Activated B cell treated with CpG ODN at 0.5 μM for 24 hours (primary cell): ENCODE results near the gene FCER2. TPM values are rescaled to one million over a fixed set of nuclear protein-coding genes. Genes with fewer than 3 reads are reported as not detected.
"Not testable (repeated sequence)": the region's sequence is repeated elsewhere in the genome, so short reads cannot be mapped to it uniquely, and the experiment has no call there.

Experiments
- ATAC-seq: fragments of 200-7000 bp; cut with Tn5 transposase; one replicate; pipeline ENCODE4 v1.10.0; 2021; ENCODE audit warnings: low read depth, mild to moderate bottlenecking, moderate library complexity
- CTCF ChIA-PET: fragments of 350-600 bp; sonication (Branson Sonifier 250); formaldehyde crosslinking; loops from one replicate; lab custom pipeline; 2021; ENCODE audit warnings: antibody characterized with exemption; lab: Charles Lee
- POLR2A ChIA-PET: fragments of 350-600 bp; sonication (Branson Sonifier 250); formaldehyde crosslinking; loops from one replicate; lab custom pipeline; 2021; ENCODE audit warnings: antibody characterized with exemption; lab: Charles Lee
- DNase-seq: peaks from one replicate; pipeline ENCODE4 v3.0.0; 2022
- H3K27ac Mint-ChIP-seq: one replicate; pipeline ENCODE4 v1.8.0; 2020; ENCODE audit warnings: mixed read lengths
- H3K27me3 Mint-ChIP-seq: one replicate; pipeline ENCODE4 v1.8.0; 2021; ENCODE audit warnings: mixed read lengths
- H3K36me3 Mint-ChIP-seq: one replicate; pipeline ENCODE4 v1.8.0; 2021; ENCODE audit warnings: low read depth, mixed read lengths
- H3K4me1 Mint-ChIP-seq: one replicate; pipeline ENCODE4 v1.8.0; 2021; ENCODE audit warnings: mixed read lengths
- H3K4me3 Mint-ChIP-seq: one replicate; pipeline ENCODE4 v1.8.0; 2020; ENCODE audit warnings: mild to moderate bottlenecking, mixed read lengths
- H3K9me3 Mint-ChIP-seq: one replicate; pipeline ENCODE4 v1.8.0; 2020; ENCODE audit warnings: mixed read lengths
- intact Hi-C: fragments of 100-400 bp; cut with micrococcal nuclease; formaldehyde crosslinking; loops from one replicate; pipeline ENCODE4 v1.15.1; 2024
- total RNA-seq: library from RNA; stranded (reverse); gene quantifications from 2 replicates; pipeline ENCODE4 v1.2.3, GENCODE V29; 2022
- TF ChIP-seq, protein P1 (sequence below): fragments of 200-600 bp; IDR thresholded peaks from one replicate; pipeline ENCODE4 v1.8.0; 2022; ENCODE audit warnings: antibody characterized with exemption, mild to moderate bottlenecking

Gene FCER2
- total RNA-seq, 1 donor from 2014 or later = 193 TPM

DNA sequence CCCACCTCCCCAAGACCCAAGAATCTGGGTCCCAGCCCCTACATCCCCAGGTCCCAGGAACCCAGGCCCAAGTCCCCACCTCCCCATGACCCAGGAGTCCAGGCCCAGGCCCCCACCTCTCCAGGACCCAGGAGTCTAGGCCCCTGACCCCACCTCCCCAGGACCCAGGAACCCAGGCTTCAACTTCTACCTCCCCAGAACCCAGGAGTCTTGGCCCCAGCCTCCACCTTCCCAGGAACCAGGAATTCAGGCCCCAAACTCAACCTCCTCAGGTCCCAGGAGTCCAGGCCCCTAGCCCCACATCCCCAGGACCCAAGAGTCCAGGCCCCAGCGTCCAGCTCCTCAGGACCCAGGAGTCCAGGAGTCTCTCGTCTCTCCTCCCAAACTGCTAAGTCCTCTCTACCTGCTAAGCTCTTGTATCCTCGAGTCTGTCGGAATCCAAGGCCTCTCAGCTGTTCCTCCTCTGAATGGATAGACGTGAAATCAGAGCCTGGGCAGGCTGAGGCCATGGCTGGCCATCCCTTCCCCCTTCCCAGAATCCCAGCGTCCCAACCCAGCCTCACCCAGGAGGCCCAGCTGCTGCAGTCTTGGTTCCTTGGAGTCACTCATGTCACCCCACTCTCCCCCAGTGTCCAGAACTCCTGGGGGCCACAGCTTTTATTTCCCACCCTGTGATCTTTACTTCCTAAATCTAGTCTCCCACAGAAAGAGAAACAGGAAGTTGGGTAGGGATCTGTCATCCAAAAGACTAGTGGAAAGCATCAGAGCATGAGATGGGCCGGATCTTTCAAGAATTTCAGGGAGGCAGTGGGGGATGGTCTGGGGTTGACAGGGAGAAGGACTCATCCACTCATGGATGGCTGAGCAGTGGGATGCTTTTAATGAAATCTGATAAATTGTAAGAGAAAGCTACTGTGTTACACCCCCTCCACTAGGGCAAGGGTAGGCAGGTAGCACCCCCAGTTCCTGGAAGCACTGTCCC lies 45.3 kb upstream of the FCER2 start, which contains the start of gene CD209:
Gene CD209, minus strand, starts transcription at position 632 of the 982 bp plus-strand sequence. Its CDS starts 23 bp downstream, at position 609.
- no peak for ATAC-seq
- H3K27me3 Mint-ChIP-seq = no peaks in the 10 kb centered on the region
- H3K4me3 Mint-ChIP-seq = no peak within 1 kb of the TSS
- no peak for DNase-seq
- CTCF ChIA-PET = interaction anchor here (1.1 kb wide), 1 partner anchor 66 kb away, joined by 3 read pairs; the partner anchor contains the start of gene TRAPPC5
- H3K9me3 Mint-ChIP-seq = peaks cover 3% of the 10 kb centered on the region
- intact Hi-C loops = no loop called here
- TF ChIP-seq, protein P1, sequence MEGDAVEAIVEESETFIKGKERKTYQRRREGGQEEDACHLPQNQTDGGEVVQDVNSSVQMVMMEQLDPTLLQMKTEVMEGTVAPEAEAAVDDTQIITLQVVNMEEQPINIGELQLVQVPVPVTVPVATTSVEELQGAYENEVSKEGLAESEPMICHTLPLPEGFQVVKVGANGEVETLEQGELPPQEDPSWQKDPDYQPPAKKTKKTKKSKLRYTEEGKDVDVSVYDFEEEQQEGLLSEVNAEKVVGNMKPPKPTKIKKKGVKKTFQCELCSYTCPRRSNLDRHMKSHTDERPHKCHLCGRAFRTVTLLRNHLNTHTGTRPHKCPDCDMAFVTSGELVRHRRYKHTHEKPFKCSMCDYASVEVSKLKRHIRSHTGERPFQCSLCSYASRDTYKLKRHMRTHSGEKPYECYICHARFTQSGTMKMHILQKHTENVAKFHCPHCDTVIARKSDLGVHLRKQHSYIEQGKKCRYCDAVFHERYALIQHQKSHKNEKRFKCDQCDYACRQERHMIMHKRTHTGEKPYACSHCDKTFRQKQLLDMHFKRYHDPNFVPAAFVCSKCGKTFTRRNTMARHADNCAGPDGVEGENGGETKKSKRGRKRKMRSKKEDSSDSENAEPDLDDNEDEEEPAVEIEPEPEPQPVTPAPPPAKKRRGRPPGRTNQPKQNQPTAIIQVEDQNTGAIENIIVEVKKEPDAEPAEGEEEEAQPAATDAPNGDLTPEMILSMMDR = no peak
- H3K36me3 Mint-ChIP-seq = no peaks in the 10 kb centered on the region
- POLR2A ChIA-PET = interaction anchor here (0.5 to 1.6 kb wide), 5 partner anchors 15 to 66 kb away, joined by 3 to 7 read pairs (median 4); partner anchors contain the start of genes FCER2 and TRAPPC5
- H3K4me1 Mint-ChIP-seq = peaks cover 75% of the 10 kb centered on the region
- no peak within 1 kb of the TSS for H3K27ac Mint-ChIP-seq

DNA sequence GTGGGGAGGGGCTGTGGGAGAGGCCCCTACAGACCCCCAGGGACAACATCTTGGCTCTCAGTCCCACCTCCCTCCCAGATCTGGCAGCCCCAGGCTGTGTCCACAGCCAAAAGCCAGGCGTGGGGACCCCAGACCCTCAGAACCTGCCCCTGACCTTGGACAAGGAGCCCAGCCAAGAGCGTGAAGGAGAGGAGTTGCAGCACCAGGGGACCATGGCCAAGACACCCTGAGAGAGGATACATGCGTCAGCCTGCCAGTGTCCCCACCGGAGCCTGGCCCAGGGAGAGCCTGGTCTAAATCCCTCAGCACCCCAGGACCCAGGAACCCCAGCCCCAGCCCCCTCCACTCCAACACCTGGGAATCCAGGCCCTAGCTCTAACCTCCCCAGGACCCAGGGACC lies 44.4 kb upstream of the FCER2 start:
- DNase-seq = peak; percentile 11
- H3K36me3 Mint-ChIP-seq, H3K4me3 Mint-ChIP-seq, ATAC-seq, intact Hi-C loops, H3K27ac Mint-ChIP-seq, H3K9me3 Mint-ChIP-seq, CTCF ChIA-PET, H3K27me3 Mint-ChIP-seq: not testable (repeated sequence)
- H3K4me1 Mint-ChIP-seq = peaks cover 74% of the 10 kb centered on the region
- POLR2A ChIA-PET = interaction anchor here (0.5 to 0.7 kb wide), 2 partner anchors 14 to 337 kb away, joined by 4 to 6 read pairs; no protein-coding TSS in a partner anchor

DNA sequence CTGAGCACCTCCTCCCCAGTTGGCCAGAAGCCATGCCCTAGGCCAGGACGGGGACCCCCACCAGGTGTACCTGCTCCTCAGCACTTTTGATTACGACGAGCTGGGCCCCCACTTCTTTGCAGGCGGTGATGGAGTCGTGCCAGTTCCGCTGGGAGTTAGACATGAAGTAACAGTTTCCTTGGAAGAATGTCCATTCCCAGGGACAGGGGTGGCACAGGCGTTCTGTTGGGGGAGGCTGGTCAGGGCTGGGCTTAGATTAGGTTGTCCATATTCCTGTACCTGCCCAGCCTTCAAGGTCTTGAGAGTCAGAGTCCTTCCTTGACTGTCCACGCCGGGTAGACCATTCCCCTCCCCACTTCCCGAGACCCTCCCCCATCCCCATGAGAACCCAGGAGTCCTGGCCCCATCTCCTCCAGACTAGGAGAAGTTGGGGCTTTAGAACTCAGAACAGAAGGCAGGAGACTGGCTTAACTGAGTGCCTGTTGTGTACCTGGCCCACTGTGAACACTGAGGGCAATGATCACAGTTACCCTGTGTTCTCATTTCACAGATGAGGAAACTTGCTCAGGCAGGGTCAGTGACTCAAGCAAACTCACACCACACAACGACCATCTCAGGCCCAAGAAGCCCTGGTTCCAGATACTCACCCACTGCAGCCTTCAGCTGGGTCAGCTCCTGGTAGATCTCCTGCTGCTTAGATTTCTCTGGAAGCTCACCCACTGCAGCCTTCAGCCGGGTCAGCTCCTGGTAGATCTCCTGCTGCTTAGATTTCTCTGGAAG lies 43.1 kb upstream of the FCER2 start:
- H3K27me3 Mint-ChIP-seq = peaks cover 8% of the 10 kb centered on the region
- TF ChIP-seq, protein P1 = no peak
- H3K9me3 Mint-ChIP-seq = no peaks in the 10 kb centered on the region
- H3K4me3 Mint-ChIP-seq = peak overlapping the region; percentile 58
- intact Hi-C loops = no loop called here
- DNase-seq (peak; percentile 15), ATAC-seq (no peak)
- ChIA-PET POLR2A (interaction anchor here (0.5 to 3.3 kb wide), 5 partner anchors 33 to 64 kb away, joined by 4 to 41 read pairs (median 18); partner anchors contain the start of genes FCER2 and TRAPPC5), CTCF (interaction anchor here (2.4 kb wide), 1 partner anchor 64 kb away, joined by 9 read pairs; the partner anchor contains the start of gene TRAPPC5)
- H3K27ac Mint-ChIP-seq = peak overlapping the region; percentile 77
- no peaks in the 10 kb centered on the region for H3K36me3 Mint-ChIP-seq
- H3K4me1 Mint-ChIP-seq = peaks cover 61% of the 10 kb centered on the region

DNA sequence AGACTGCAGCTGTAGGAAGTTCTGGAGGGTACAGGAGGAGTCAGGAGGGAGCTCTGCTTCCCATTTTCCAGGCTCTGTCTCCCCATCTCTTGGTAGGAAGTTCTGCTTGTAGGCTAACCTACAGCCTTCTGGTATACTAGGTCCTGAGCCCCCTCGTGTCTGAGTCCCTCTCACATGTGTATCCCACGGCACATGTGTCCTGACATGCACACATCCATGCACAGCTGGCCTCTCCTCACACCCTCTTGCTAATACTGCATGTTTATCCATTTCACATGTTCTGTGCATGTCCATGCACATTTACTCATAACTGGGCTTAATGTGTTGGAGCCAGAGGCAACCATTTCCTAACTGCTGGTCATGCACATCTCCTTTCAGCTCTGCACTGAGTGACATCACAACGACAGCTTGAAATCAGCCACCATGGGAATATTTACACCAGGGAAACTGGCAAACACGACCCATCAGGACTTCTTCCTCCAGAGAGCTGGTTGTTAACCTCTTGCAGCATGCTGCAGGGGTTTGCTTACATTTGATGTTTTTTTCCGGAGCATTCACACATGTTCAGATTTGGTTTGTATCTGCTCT lies 42.4 kb upstream of the FCER2 start:
- Mint-ChIP-seq H3K27ac (peak overlapping the region; percentile 77), H3K4me3 (peak overlapping the region; percentile 58), H3K27me3 (peaks cover 8% of the 10 kb centered on the region), H3K36me3 (no peaks in the 10 kb centered on the region), H3K9me3 (no peaks in the 10 kb centered on the region), H3K4me1 (peaks cover 62% of the 10 kb centered on the region)
- TF ChIP-seq, protein P1 = no peak
- intact Hi-C loops = no loop called here
- ChIA-PET POLR2A (interaction anchor here (0.5 to 3.3 kb wide), 20 partner anchors 7 to 199 kb away, joined by 3 to 41 read pairs (median 6); partner anchors contain the start of genes FCER2, SNAPC2, TIMM44 and TRAPPC5), CTCF (interaction anchor here (0.6 to 2.4 kb wide), 6 partner anchors 22 to 63 kb away, joined by 3 to 9 read pairs (median 4); partner anchors contain the start of genes FCER2 and TRAPPC5)
- peak; percentile 13 for ATAC-seq
- peak; percentile 16 for DNase-seq
